ENCODE results near the gene MEGF11. TPM values are rescaled to one million over a fixed set of nuclear protein-coding genes. Genes with fewer than 3 reads are reported as not detected.

Gene MEGF11
- polyA plus RNA-seq, 2 of the 4 experiments (the other 2 are of a cell fraction), result 0.25 to 0.31 TPM

DNA sequence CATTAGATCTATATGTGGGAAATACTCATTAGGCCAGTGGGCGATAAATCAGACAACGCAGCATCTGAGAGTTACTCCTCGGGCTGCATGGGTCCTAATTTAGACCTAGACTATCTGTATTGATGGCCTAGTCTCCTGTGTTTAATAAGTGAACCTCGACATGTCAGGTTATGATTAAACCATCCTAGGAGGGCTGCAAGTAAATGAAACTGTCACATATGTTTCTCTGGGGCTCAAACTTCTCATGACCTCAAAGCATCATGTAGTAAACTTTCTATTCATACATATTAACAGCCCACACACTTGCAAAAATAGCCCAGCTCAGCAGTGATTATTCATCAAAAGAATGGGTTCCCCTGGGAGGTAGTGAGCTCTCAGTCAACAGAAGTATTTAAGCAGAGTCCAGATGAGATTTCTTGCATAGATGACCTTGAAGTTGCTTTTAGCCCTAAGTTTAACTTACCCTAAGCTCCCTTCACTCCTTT is 332.7 kb downstream of the MEGF11 start:
- no peak for FAIRE-seq
- CTCF ChIA-PET, result interaction anchor here (1.4 to 2.1 kb wide), 4 partner anchors 9 to 283 kb away, joined by 3 to 8 read pairs (median 6); no protein-coding TSS in a partner anchor

DNA sequence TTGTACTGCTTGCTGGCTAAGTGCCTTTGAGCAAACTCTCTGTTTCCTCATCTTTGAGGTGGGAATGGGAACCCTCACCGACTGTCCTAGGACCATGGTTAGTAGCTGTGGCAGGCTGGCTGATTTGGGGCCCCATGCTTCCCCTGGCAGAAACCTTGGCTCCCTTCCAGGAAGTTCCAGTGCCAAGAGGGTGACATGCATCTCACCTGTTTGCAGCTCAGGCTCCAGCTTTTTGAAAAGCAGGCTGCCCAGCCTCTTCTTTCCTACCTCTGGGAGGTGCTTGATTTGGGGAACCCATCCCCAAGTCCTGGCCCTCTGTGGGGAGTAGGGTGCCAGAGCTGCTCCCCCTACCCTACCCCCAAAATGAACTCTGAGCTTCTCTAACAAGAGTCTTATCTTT is 333.4 kb downstream of the MEGF11 start:
- 69% methylated on average over 1 of the region's 1 CpG for WGBS (ENCODE audit: missing lambda C conversion rate)
- no peak for FAIRE-seq
- CTCF ChIA-PET, result interaction anchor here (1.5 kb wide), 1 partner anchor 10 kb away, joined by 6 read pairs; no protein-coding TSS in a partner anchor

More for the DNA sequence above, 332.7 kb downstream of the MEGF11 start:
- WGBS (ENCODE audit: missing lambda C conversion rate), result 66% methylated on average over 4 of the region's 4 CpGs
- Histone ChIP-seq H3K4me2 (no peak overlapping the region), H3K4me3 (no peak overlapping the region), H3K27ac (no peak overlapping the region), H3K9me3 (no peaks in the 10 kb centered on the region), H3K4me1 (0 out of 3 replicates have a peak, but pooled peaks cover 4% of the 10 kb centered on the region)
- DNase-seq (ENCODE audit: low read depth in 1 of 2, low spot score in 1 of 2) (no peak), ATAC-seq (no peak)
- no peak for TF ChIP-seq ESRRA (IDR thresholded peaks at IDR 0.05; ENCODE audit: borderline replicate concordance, low read length)
- TF ChIP-seq ZC3H11A (IDR thresholded peaks at IDR 0.05), result no peak
- no peak for TF ChIP-seq PHF8 (IDR thresholded peaks at IDR 0.05; ENCODE audit: borderline replicate concordance, low read depth)
- TF ChIP-seq GATA3 (IDR thresholded peaks at IDR 0.05; ENCODE audit: borderline replicate concordance), result no peak
- no peak for TF ChIP-seq RFX5 (IDR thresholded peaks at IDR 0.05)
- TF ChIP-seq CHD2 (IDR thresholded peaks at IDR 0.05; ENCODE audit: low read length, partially characterized antibody), result no peak
- no peak for TF ChIP-seq MAZ (IDR thresholded peaks at IDR 0.05; ENCODE audit: borderline replicate concordance, low read depth, low read length)
- no peak for TF ChIP-seq KDM1A (IDR thresholded peaks at IDR 0.05; ENCODE audit: low read depth)
- no peak for TF ChIP-seq CBX2 (IDR thresholded peaks at IDR 0.05; ENCODE audit: borderline replicate concordance, low read depth)
- no peak for TF ChIP-seq CEBPB (IDR thresholded peaks at IDR 0.05)
- TF ChIP-seq TFCP2L1 (CRISPR knock-in tag; IDR thresholded peaks at IDR 0.05), result no peak
- no peak for TF ChIP-seq EHF (CRISPR knock-in tag; IDR thresholded peaks at IDR 0.05)
- POLR2A ChIA-PET, result no interaction called here

DNA sequence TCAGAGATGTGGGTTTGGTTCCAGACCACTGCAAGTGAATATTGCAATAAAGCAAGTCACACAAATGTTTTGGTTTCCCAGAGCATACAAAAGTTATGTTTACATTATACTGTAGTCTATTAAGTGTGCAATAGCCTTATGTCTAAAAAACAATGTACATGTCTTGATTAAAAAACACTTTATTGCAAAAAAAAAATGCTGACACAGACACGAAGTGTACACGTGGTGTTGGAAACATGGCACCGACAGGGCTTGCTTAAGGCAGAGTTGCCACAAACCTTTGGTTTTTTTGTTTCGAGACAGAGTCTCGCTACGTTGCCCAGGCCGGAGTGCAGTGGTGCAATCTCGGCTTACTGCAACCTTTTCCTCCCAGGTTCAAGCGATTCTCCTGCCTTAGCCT is 334.2 kb downstream of the MEGF11 start:
- TF ChIP-seq, protein P1, sequence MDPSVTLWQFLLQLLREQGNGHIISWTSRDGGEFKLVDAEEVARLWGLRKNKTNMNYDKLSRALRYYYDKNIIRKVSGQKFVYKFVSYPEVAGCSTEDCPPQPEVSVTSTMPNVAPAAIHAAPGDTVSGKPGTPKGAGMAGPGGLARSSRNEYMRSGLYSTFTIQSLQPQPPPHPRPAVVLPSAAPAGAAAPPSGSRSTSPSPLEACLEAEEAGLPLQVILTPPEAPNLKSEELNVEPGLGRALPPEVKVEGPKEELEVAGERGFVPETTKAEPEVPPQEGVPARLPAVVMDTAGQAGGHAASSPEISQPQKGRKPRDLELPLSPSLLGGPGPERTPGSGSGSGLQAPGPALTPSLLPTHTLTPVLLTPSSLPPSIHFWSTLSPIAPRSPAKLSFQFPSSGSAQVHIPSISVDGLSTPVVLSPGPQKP (IDR thresholded peaks at IDR 0.05; ENCODE audit: low read depth, low read length), result no peak
- TF ChIP-seq KDM5A (IDR thresholded peaks at IDR 0.05) (no peak), EHMT2 (IDR thresholded peaks at IDR 0.05; ENCODE audit: low read depth) (no peak), ZNF302 (CRISPR knock-in tag; IDR thresholded peaks at IDR 0.05) (no peak), MAFK (IDR thresholded peaks at IDR 0.05; ENCODE audit: partially characterized antibody) (peak; percentile 56), CHD4 (IDR thresholded peaks at IDR 0.05; ENCODE audit: borderline replicate concordance) (no peak), CBX2 (IDR thresholded peaks at IDR 0.05; ENCODE audit: borderline replicate concordance, low read depth) (no peak)
- TF ChIP-seq, protein P2, sequence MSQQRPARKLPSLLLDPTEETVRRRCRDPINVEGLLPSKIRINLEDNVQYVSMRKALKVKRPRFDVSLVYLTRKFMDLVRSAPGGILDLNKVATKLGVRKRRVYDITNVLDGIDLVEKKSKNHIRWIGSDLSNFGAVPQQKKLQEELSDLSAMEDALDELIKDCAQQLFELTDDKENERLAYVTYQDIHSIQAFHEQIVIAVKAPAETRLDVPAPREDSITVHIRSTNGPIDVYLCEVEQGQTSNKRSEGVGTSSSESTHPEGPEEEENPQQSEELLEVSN (IDR thresholded peaks at IDR 0.05; ENCODE audit: borderline replicate concordance, low read depth), result no peak
- Histone ChIP-seq H3K4me1 (0 out of 3 replicates have a peak, but pooled peaks cover 4% of the 10 kb centered on the region), H3K4me2 (no peak overlapping the region), H3K4me3 (no peak overlapping the region), H3K27ac (no peak overlapping the region), H3K9me3 (no peaks in the 10 kb centered on the region)
- ChIA-PET CTCF (interaction anchor here (2.1 kb wide), 1 partner anchor 281 kb away, joined by 8 read pairs; no protein-coding TSS in a partner anchor), POLR2A (no interaction called here)
- DNase-seq (ENCODE audit: low read depth in 1 of 2, low spot score in 1 of 2) (no peak), FAIRE-seq (peak; percentile 43), ATAC-seq (no peak)
- WGBS (ENCODE audit: missing lambda C conversion rate), result 90% methylated on average over 9 of the region's 9 CpGs

More for the DNA sequence above, 333.4 kb downstream of the MEGF11 start:
- TF ChIP-seq EHF (CRISPR knock-in tag; IDR thresholded peaks at IDR 0.05), result no peak
- no peak for TF ChIP-seq CHD2 (IDR thresholded peaks at IDR 0.05; ENCODE audit: low read length, partially characterized antibody)
- no peak for TF ChIP-seq KDM5A (IDR thresholded peaks at IDR 0.05)
- TF ChIP-seq, protein P3, sequence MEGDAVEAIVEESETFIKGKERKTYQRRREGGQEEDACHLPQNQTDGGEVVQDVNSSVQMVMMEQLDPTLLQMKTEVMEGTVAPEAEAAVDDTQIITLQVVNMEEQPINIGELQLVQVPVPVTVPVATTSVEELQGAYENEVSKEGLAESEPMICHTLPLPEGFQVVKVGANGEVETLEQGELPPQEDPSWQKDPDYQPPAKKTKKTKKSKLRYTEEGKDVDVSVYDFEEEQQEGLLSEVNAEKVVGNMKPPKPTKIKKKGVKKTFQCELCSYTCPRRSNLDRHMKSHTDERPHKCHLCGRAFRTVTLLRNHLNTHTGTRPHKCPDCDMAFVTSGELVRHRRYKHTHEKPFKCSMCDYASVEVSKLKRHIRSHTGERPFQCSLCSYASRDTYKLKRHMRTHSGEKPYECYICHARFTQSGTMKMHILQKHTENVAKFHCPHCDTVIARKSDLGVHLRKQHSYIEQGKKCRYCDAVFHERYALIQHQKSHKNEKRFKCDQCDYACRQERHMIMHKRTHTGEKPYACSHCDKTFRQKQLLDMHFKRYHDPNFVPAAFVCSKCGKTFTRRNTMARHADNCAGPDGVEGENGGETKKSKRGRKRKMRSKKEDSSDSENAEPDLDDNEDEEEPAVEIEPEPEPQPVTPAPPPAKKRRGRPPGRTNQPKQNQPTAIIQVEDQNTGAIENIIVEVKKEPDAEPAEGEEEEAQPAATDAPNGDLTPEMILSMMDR (IDR thresholded peaks at IDR 0.05), result no peak
- no peak for TF ChIP-seq ZNF302 (CRISPR knock-in tag; IDR thresholded peaks at IDR 0.05)
- TF ChIP-seq EP300 (IDR thresholded peaks at IDR 0.05), result no peak
- TF ChIP-seq ZC3H11A (IDR thresholded peaks at IDR 0.05), result no peak
- H3K27ac ChIP-seq, result no peak overlapping the region
- ATAC-seq (no peak), DNase-seq (ENCODE audit: low read depth in 1 of 2, low spot score in 1 of 2) (no peak)
- no peak overlapping the region for H3K4me2 ChIP-seq
- no peak overlapping the region for H3K4me3 ChIP-seq
- POLR2A ChIA-PET, result no interaction called here
- H3K4me1 ChIP-seq, result 0 out of 3 replicates have a peak, but pooled peaks cover 4% of the 10 kb centered on the region
- H3K9me3 ChIP-seq, result no peaks in the 10 kb centered on the region
